OCI-LY3 (cell line): Measurements from ENCODE around the gene PTP4A2.

Experiments
- H2AFZ ChIP-seq: fragments of 200-600, 300-600 bp; shearing (Covaris generic); 2 replicates; pipeline ENCODE4 v1.6.0; 2014; ENCODE audit warnings: antibody characterized with exemption, low read depth, low read length
- H3K27ac ChIP-seq: fragments of 200-600, 300-600 bp; sonication (generic); 2 replicates; pipeline ENCODE4 v1.5.1; 2014; ENCODE audit warnings: mild to moderate bottlenecking, low read length, moderate library complexity, mixed read lengths
- H3K27me3 ChIP-seq: fragments of 200-600, 300-600 bp; sonication (generic); 2 replicates; pipeline ENCODE4 v1.6.1; 2014; ENCODE audit warnings: low read depth, low read length, mixed read lengths
- H3K36me3 ChIP-seq: fragments of 200-600, 300-600 bp; sonication (generic); replicated peaks from 2 replicates; pipeline ENCODE3; 2014; ENCODE audit warnings: low read depth, low read length, mixed read lengths
- H3K4me1 ChIP-seq: fragments of 300-600, 200-600 bp; sonication (generic); 2 replicates; pipeline ENCODE4 v1.6.1; 2014; ENCODE audit warnings: low read length, mixed read lengths
- H3K4me2 ChIP-seq: fragments of 200-600, 300-600 bp; sonication (generic); 2 replicates; pipeline ENCODE4 v1.6.1; 2014; ENCODE audit warnings: low read length, mixed read lengths
- H3K4me3 ChIP-seq: fragments of 300-600, 200-600 bp; sonication (generic); 2 replicates; pipeline ENCODE4 v1.5.1; 2014; ENCODE audit warnings: antibody characterized with exemption, mild to moderate bottlenecking, low read length, moderate library complexity
- H3K79me2 ChIP-seq: fragments of 300-600, 200-600 bp; shearing (Covaris generic); 2 replicates; pipeline ENCODE4 v1.6.1; 2014; ENCODE audit warnings: mild to moderate bottlenecking, low read length, mixed read lengths
- H3K9ac ChIP-seq: fragments of 300-600, 200-600 bp; shearing (Covaris generic); 2 replicates; pipeline ENCODE4 v1.6.0; 2014; ENCODE audit warnings: mild to moderate bottlenecking, low read length, moderate library complexity
- H3K9me3 ChIP-seq: fragments of 200-600, 300-600 bp; shearing (Covaris generic); 2 replicates; pipeline ENCODE4 v1.6.1; 2014; ENCODE audit warnings: low read length, mixed read lengths; ENCODE audit not compliant: insufficient read depth
- H4K20me1 ChIP-seq: fragments of 200-600, 300-600 bp; sonication (generic); 2 replicates; pipeline ENCODE4 v1.6.1; 2016; ENCODE audit warnings: low read length, mixed read lengths; ENCODE audit not compliant: insufficient read depth
- EZH2phosphoT487 ChIP-seq: fragments of 200-600 bp; shearing (Covaris generic); IDR thresholded peaks from 2 replicates; pipeline ENCODE4 v1.6.1; 2018; ENCODE audit warnings: antibody characterized with exemption, mixed run types, low read depth
- TF ChIP-seq, protein P1 (sequence below): fragments of 200-600, 300-600 bp; sonication (generic); IDR thresholded peaks from 2 replicates; pipeline ENCODE4 v1.5.1; 2014; ENCODE audit warnings: antibody characterized with exemption, low read length, low read depth

Gene PTP4A2

DNA sequence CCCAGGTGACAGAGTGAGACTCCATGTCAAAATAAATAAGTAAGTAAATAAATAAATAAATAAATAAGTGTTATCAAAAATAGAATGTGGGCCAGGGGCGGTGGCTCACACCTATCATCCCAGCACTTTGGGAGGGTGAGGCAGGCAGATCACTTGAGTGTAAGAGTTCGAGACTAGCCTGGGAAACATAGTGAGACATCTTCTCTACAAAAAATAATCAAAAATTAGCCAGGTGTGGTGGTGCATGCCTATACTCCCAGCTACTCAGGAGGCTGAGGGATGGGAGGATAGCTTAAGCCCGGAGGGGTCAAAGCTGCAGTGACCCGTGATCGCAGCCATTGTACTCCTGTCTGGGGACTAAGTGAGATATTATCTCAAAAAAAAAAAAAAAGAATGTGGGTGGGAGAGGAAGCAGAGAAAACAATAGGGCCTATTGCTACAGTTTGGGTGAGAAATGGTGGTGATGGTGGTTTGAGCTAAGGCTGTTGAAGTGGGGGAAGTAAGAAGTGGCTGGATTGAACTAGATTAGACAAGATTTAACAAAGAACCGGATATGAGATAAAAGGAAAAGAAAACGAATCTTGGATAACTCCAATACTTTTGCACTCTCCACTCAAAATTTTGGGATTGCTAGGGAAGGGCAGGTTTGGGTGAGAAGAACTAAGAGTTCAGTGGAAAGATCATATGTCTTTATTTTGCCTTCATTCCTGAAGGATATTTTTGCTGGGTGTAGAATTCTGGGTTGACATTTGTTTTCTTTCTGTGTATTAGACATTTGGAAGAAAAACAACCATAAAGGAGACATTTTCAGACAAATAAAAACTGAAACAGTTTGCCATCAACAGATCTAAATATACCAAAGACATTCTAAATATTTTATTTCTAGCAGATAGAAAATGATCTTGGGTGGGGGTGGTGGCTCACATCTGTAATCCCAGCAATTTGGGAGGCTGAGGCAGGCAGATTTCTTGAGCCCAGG, 65.2 kb downstream of the PTP4A2 start:
- H2AFZ ChIP-seq, result no peak overlapping the region
- H3K4me2 ChIP-seq, result no peak overlapping the region
- no peak for TF ChIP-seq EZH2phosphoT487
- TF ChIP-seq, protein P1, sequence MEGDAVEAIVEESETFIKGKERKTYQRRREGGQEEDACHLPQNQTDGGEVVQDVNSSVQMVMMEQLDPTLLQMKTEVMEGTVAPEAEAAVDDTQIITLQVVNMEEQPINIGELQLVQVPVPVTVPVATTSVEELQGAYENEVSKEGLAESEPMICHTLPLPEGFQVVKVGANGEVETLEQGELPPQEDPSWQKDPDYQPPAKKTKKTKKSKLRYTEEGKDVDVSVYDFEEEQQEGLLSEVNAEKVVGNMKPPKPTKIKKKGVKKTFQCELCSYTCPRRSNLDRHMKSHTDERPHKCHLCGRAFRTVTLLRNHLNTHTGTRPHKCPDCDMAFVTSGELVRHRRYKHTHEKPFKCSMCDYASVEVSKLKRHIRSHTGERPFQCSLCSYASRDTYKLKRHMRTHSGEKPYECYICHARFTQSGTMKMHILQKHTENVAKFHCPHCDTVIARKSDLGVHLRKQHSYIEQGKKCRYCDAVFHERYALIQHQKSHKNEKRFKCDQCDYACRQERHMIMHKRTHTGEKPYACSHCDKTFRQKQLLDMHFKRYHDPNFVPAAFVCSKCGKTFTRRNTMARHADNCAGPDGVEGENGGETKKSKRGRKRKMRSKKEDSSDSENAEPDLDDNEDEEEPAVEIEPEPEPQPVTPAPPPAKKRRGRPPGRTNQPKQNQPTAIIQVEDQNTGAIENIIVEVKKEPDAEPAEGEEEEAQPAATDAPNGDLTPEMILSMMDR, result no peak
- H4K20me1 ChIP-seq, result no peaks in the 10 kb centered on the region
- no peaks in the 10 kb centered on the region for H3K79me2 ChIP-seq
- no peaks in the 10 kb centered on the region for H3K9me3 ChIP-seq
- H3K4me3 ChIP-seq, result no peak overlapping the region
- H3K27me3 ChIP-seq, result no peaks in the 10 kb centered on the region
- no peaks in the 10 kb centered on the region for H3K4me1 ChIP-seq
- no peak overlapping the region for H3K9ac ChIP-seq
- H3K36me3 ChIP-seq, result no peaks in the 10 kb centered on the region
- no peak overlapping the region for H3K27ac ChIP-seq

DNA sequence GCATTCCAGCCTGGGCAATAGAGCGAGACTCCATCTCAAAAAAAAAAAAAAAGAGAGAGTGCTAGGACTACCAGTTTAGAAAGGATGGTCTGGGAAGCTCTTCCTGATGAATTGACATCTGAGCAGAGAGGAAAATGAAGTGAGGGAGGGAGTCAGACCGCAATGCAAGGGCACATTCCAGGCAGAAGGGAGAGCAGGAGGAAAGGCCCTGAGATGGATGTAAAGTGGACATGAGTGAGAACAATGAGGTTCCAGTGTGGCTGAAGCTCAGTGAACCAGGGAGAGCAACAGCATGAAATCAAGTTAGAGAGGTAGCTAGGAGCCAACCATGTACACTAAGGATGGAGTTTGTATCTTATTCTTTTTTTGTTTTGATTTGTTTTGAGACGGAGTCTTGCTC, 66.5 kb downstream of the PTP4A2 start:
- Histone ChIP-seq H2AFZ (no peak overlapping the region), H3K79me2 (no peaks in the 10 kb centered on the region), H3K9me3 (no peaks in the 10 kb centered on the region), H3K27me3 (no peaks in the 10 kb centered on the region), H4K20me1 (no peaks in the 10 kb centered on the region), H3K4me1 (peaks cover 1% of the 10 kb centered on the region), H3K4me3 (no peak overlapping the region), H3K9ac (no peak overlapping the region), H3K27ac (no peak overlapping the region), H3K4me2 (no peak overlapping the region), H3K36me3 (no peaks in the 10 kb centered on the region)
- no peak for TF ChIP-seq EZH2phosphoT487
- TF ChIP-seq, protein P1, result no peak

DNA sequence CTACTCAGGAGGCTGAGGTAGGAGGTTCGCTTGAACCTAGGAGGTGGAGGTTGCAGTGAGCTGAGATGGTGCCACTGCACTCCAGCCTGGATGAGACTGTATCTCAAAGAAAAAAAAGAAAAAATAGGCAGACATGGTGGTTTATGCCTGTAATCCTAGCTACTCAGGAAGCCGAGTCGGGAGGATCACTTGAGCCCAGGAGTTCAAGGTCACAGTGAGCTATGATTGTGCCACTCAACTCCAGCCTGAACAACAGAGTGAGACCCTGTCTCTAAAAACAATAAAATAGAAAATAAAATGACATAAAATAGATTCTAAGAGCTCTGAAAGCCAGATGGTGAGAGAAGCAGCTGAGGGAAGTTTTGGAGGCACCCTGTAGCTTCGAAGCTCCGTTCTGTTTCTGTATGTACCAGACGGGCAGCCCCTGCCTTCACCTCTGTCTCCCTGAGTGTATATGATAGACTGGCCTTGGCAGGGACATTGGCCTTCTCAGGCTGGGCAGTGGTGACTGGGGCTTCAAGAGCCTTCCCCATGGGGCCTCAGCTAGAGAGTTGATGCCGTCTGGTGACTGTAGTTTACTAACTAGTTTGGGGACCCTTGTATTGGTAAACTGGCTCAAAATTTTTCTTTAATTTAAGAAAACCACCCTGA, 68.0 kb downstream of the PTP4A2 start:
- no peaks in the 10 kb centered on the region for H3K27me3 ChIP-seq
- no peak overlapping the region for H3K4me2 ChIP-seq
- TF ChIP-seq, protein P1, result no peak
- TF ChIP-seq EZH2phosphoT487, result no peak
- no peak overlapping the region for H2AFZ ChIP-seq
- no peaks in the 10 kb centered on the region for H4K20me1 ChIP-seq
- no peaks in the 10 kb centered on the region for H3K36me3 ChIP-seq
- no peaks in the 10 kb centered on the region for H3K79me2 ChIP-seq
- no peak overlapping the region for H3K27ac ChIP-seq
- H3K4me3 ChIP-seq, result no peak overlapping the region
- peaks cover 6% of the 10 kb centered on the region for H3K4me1 ChIP-seq
- H3K9me3 ChIP-seq, result no peaks in the 10 kb centered on the region
- no peak overlapping the region for H3K9ac ChIP-seq

DNA sequence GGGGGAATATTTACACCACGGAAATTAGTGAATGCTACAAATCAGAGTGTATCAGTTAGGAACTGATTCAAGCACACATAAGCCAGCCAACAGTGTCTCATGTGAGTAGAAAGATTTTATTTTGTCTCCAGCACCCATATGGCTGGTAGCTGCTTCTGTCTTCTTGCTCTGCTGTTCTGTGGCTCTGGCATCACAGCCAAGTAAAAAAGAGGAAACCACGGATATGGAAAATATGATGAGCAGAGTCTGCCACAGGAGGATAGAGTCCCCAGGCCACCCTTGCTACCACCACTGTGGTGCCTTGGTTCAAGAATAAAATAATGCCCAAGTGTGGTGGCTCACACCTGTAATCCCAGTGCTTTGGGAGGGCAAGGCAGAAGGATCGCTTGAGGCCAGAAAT, 68.7 kb downstream of the PTP4A2 start:
- Histone ChIP-seq H3K27ac (no peak overlapping the region), H3K4me3 (no peak overlapping the region), H3K36me3 (no peaks in the 10 kb centered on the region), H3K4me2 (no peak overlapping the region), H3K79me2 (no peaks in the 10 kb centered on the region), H3K9me3 (no peaks in the 10 kb centered on the region), H2AFZ (no peak overlapping the region), H3K27me3 (no peaks in the 10 kb centered on the region), H4K20me1 (no peaks in the 10 kb centered on the region), H3K9ac (no peak overlapping the region), H3K4me1 (peaks cover 6% of the 10 kb centered on the region)
- TF ChIP-seq, protein P1, result no peak
- no peak for TF ChIP-seq EZH2phosphoT487
